ENCODE measurements around the gene CD300LD. TPM values are rescaled to one million over a fixed set of nuclear protein-coding genes. Genes with fewer than 3 reads are reported as not detected.

Gene CD300LD
- total RNA-seq, 1 donor from 2014 or later, result not detected

- DNase-seq, result no peak
Measured at GRCh38 chr17:74543406-74543805, 48.7 kb downstream of the CD300LD start.

GRCh38 chr17:74542727-74543383 is 49.2 kb downstream of the CD300LD start:
- no peak for DNase-seq

GRCh38 chr17:74542166-74542565 is 49.9 kb downstream of the CD300LD start:
- DNase-seq, result no peak

GRCh38 chr17:74541176-74542111 is 50.6 kb downstream of the CD300LD start:
- no peak for DNase-seq

GRCh38 chr17:74539281-74539820 is 52.7 kb downstream of the CD300LD start:
- DNase-seq, result no peak

GRCh38 chr17:74536890-74537289 is 55.2 kb downstream of the CD300LD start:
- no peak for DNase-seq

- DNase-seq, result no peak
Measured at GRCh38 chr17:74532115-74532514, 60.0 kb downstream of the CD300LD start.

- DNase-seq, result no peak
Measured at GRCh38 chr17:74531231-74531761, 60.8 kb downstream of the CD300LD start, which contains the start of gene CD300LB. TSS of gene CD300LB (minus strand) at chr17:74531475. CDS start at chr17:74531350, 125 bp downstream.

GRCh38 chr17:74530831-74531150 is 61.3 kb downstream of the CD300LD start:
- no peak for DNase-seq

Other genes starting within 250 kb of the CD300LD start
- 0.17 TPM in 1 of 2 replicates, not detected in the other for gene BTBD17, start 230.4 kb downstream of the CD300LD start, total RNA-seq
- gene GPR142, start 224.8 kb downstream of the CD300LD start, total RNA-seq, result 0.09 and 0.68 TPM in 2 replicates
- gene GPRC5C, start 160.2 kb downstream of the CD300LD start, total RNA-seq, result 1.8 and 2.0 TPM in 2 replicates
- gene CD300A, start 125.6 kb downstream of the CD300LD start, total RNA-seq, result not detected in 2 replicates
- gene CD300LB, start 60.8 kb downstream of the CD300LD start, total RNA-seq, result not detected in 2 replicates
- gene CD300C, start 46.2 kb downstream of the CD300LD start, total RNA-seq, result not detected in 2 replicates
- not detected in 2 replicates for gene CD300H, start 24.8 kb downstream of the CD300LD start, total RNA-seq
- gene CD300E, start 31.5 kb upstream of the CD300LD start, total RNA-seq, result not detected in 2 replicates
- gene CD300LF, start 120.6 kb upstream of the CD300LD start, total RNA-seq, result not detected in 2 replicates
- 0.17 and 0.37 TPM in 2 replicates for gene RAB37, start 145.0 kb upstream of the CD300LD start, total RNA-seq
- gene NHERF1, start 156.3 kb upstream of the CD300LD start, total RNA-seq, result 10.4 and 22.5 TPM in 2 replicates
- gene NAT9, start 184.1 kb upstream of the CD300LD start, total RNA-seq, result 29.9 and 37.6 TPM in 2 replicates